Gastrocnemius medialis (tissue), 4 donors: ENCODE measurements around the gene PAQR8.

Experiments
- POLR2A ChIP-seq, 2 donors: fragments of 450-650 bp; IDR thresholded peaks; one replicate each; pipeline ENCODE4 v1.6.1; 2017; ENCODE audit warnings: antibody characterized with exemption in 2 of 2, mild to moderate bottlenecking in 2 of 2, moderate library complexity in 2 of 2
- TF ChIP-seq, protein P1 (sequence below), 5 experiments: fragments of 450-650 bp in 3 of 5; fragments of 200-600 bp in 2 of 5; sonication (generic) in 2 of 5; IDR thresholded peaks in 4 of 5; conservative IDR thresholded peaks in 1 of 5; 1 replicate in 4 of 5; 2 replicates in 1 of 5; pipeline ENCODE4 v1.5.1; 2016 to 2019; ENCODE audit warnings: antibody characterized with exemption in 5 of 5, mild to moderate bottlenecking in 3 of 5, moderate library complexity in 3 of 5

DNA sequence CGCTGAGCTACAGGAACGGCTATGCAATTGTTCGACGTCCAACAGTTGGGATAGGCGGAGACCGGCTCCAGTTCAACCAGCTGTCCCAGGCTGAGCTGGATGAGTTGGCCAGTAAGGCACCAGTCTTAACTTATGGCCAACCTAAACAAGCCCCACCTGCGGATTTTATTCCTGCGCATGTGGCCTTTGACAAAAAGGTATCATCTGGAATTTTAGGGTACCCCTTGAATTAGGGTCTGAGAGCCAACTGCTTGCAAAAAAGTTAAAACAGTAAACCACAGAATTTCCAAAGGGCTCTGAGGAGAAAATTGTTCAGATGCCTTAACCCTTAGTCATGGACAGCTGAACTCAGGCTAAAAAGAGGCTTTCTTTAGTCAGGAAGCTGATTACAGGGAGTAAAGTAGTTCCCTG lies 62.0 kb downstream of the PAQR8 start:
- TF ChIP-seq, protein P1, sequence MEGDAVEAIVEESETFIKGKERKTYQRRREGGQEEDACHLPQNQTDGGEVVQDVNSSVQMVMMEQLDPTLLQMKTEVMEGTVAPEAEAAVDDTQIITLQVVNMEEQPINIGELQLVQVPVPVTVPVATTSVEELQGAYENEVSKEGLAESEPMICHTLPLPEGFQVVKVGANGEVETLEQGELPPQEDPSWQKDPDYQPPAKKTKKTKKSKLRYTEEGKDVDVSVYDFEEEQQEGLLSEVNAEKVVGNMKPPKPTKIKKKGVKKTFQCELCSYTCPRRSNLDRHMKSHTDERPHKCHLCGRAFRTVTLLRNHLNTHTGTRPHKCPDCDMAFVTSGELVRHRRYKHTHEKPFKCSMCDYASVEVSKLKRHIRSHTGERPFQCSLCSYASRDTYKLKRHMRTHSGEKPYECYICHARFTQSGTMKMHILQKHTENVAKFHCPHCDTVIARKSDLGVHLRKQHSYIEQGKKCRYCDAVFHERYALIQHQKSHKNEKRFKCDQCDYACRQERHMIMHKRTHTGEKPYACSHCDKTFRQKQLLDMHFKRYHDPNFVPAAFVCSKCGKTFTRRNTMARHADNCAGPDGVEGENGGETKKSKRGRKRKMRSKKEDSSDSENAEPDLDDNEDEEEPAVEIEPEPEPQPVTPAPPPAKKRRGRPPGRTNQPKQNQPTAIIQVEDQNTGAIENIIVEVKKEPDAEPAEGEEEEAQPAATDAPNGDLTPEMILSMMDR (IDR thresholded peaks at IDR 0.05 in 4 of 5, conservative IDR thresholded peaks at IDR 0.05 in 1 of 5) = no peak
- no peak for TF ChIP-seq POLR2A (IDR thresholded peaks at IDR 0.05)
